H9 (cell line): ENCODE results near the gene USP7. TPM values are rescaled to one million over a fixed set of nuclear protein-coding genes. Genes with fewer than 3 reads are reported as not detected.

Experiments used
- DNase-seq: peaks from one replicate; pipeline ENCODE4 v3.0.0-alpha.2; 2017
- H2AFZ ChIP-seq: one replicate; pipeline ENCODE4 v1.6.1; 2013; ENCODE audit warnings: mild to moderate bottlenecking, low read length, control low read depth, moderate library complexity
- H2AK5ac ChIP-seq: 2 replicates; pipeline ENCODE4 v1.6.1; 2013; ENCODE audit warnings: low read length, control low read depth, mixed read lengths; ENCODE audit not compliant: insufficient read length
- H2BK120ac ChIP-seq: one replicate; pipeline ENCODE4 v1.6.1; 2013; ENCODE audit warnings: low read depth, mild to moderate bottlenecking, low read length, control low read depth, inconsistent platforms; ENCODE audit not compliant: poor library complexity, severe bottlenecking
- H2BK12ac ChIP-seq: 2 replicates; pipeline ENCODE4 v1.6.1; 2013; ENCODE audit warnings: low read length, control low read depth, mixed read lengths, low read depth; ENCODE audit not compliant: insufficient read length
- H2BK15ac ChIP-seq: 2 replicates; pipeline ENCODE4 v1.6.1; 2013; ENCODE audit warnings: low read depth, low read length, control low read depth
- H2BK20ac ChIP-seq: one replicate; pipeline ENCODE4 v1.6.1; 2013; ENCODE audit warnings: low read depth, mild to moderate bottlenecking, low read length, control low read depth, inconsistent platforms; ENCODE audit not compliant: poor library complexity, severe bottlenecking
- H2BK5ac ChIP-seq: 2 replicates; pipeline ENCODE4 v1.6.1; 2013; ENCODE audit warnings: low read length, control low read depth, mixed read lengths; ENCODE audit not compliant: insufficient read length
- H3K14ac ChIP-seq: 2 replicates; pipeline ENCODE4 v1.6.1; 2013; ENCODE audit warnings: low read length, control low read depth; ENCODE audit not compliant: insufficient read depth
- H3K18ac ChIP-seq: 2 replicates; pipeline ENCODE4 v1.6.1; 2013; ENCODE audit warnings: low read depth, mild to moderate bottlenecking, mixed read lengths, low read length, control low read depth; ENCODE audit not compliant: insufficient read length
- H3K23ac ChIP-seq: 2 replicates; pipeline ENCODE4 v1.6.1; 2013; ENCODE audit warnings: low read length, control low read depth, mixed read lengths, low read depth; ENCODE audit not compliant: insufficient read length
- H3K23me2 ChIP-seq: 2 replicates; pipeline ENCODE4 v1.6.1; 2013; ENCODE audit warnings: low read depth, mild to moderate bottlenecking, mixed read lengths, low read length, control low read depth; ENCODE audit not compliant: insufficient read length, poor library complexity, severe bottlenecking
- H3K27ac ChIP-seq: 2 replicates; pipeline ENCODE4 v1.5.1; 2013; ENCODE audit warnings: low read length, control low read depth, mixed read lengths, low read depth; ENCODE audit not compliant: insufficient read length
- H3K27me3 ChIP-seq: 2 replicates; pipeline ENCODE4 v1.6.1; 2013; ENCODE audit warnings: low read length, control low read depth, inconsistent platforms; ENCODE audit not compliant: insufficient read depth
- H3K4ac ChIP-seq: 2 replicates; pipeline ENCODE4 v1.6.1; 2013; ENCODE audit warnings: low read depth, mild to moderate bottlenecking, control low read depth, inconsistent platforms, low read length, moderate library complexity
- H3K4me1 ChIP-seq: 2 replicates; pipeline ENCODE4 v1.6.1; 2013; ENCODE audit warnings: low read length, control low read depth, inconsistent platforms; ENCODE audit not compliant: insufficient read depth
- H3K4me2 ChIP-seq: 2 replicates; pipeline ENCODE4 v1.6.1; 2013; ENCODE audit warnings: low read length, control low read depth, mixed read lengths; ENCODE audit not compliant: insufficient read length, insufficient read depth
- H3K56ac ChIP-seq: 2 replicates; pipeline ENCODE4 v1.6.1; 2013; ENCODE audit warnings: low read depth, mild to moderate bottlenecking, mixed read lengths, low read length, control low read depth; ENCODE audit not compliant: insufficient read length
- H3K79me1 ChIP-seq: 2 replicates; pipeline ENCODE4 v1.6.1; 2013; ENCODE audit warnings: low read depth, mild to moderate bottlenecking, moderate library complexity, low read length, control low read depth, inconsistent platforms; ENCODE audit not compliant: insufficient read depth, poor library complexity, severe bottlenecking
- H3K79me2 ChIP-seq: 2 replicates; pipeline ENCODE4 v1.6.1; 2013; ENCODE audit warnings: low read length, control low read depth, inconsistent platforms; ENCODE audit not compliant: insufficient read depth
- H3K9ac ChIP-seq: 2 replicates; pipeline ENCODE4 v1.6.1; 2013; ENCODE audit warnings: low read length, control low read depth, mixed read lengths; ENCODE audit not compliant: insufficient read length; ENCODE audit errors: extremely low read depth
- H3K9me3 ChIP-seq: one replicate; pipeline ENCODE4 v1.6.1; 2013; ENCODE audit warnings: low read depth, low read length, inconsistent platforms; ENCODE audit not compliant: control insufficient read depth
- H3T11ph ChIP-seq: one replicate; pipeline ENCODE4 v1.6.1; 2013; ENCODE audit warnings: mild to moderate bottlenecking, low read length, control low read depth, inconsistent platforms
- H4K20me1 ChIP-seq: one replicate; pipeline ENCODE4 v1.6.1; 2013; ENCODE audit not compliant: control insufficient read depth, insufficient read length, insufficient read depth
- H4K5ac ChIP-seq: 2 replicates; pipeline ENCODE4 v1.6.1; 2013; ENCODE audit warnings: low read depth, mild to moderate bottlenecking, mixed read lengths, low read length, control low read depth; ENCODE audit not compliant: insufficient read length
- H4K8ac ChIP-seq: replicated peaks from 2 replicates; pipeline ENCODE4 v1.6.1; 2013; ENCODE audit warnings: low read length, control low read depth, mixed read lengths, low read depth; ENCODE audit not compliant: insufficient read length
- H4K91ac ChIP-seq: 2 replicates; pipeline ENCODE4 v1.6.1; 2013; ENCODE audit warnings: low read depth, mild to moderate bottlenecking, moderate library complexity, mixed read lengths, low read length, control low read depth; ENCODE audit not compliant: insufficient read length
- H3K27ac Mint-ChIP-seq, 3 experiments: 2 replicates in 2 of 3; 3 replicates in 1 of 3; pipeline ENCODE4 v1.8.0; 2020 to 2021; ENCODE audit warnings: mixed read lengths in 3 of 3, mild to moderate bottlenecking in 1 of 3, moderate library complexity in 1 of 3
- H3K27me3 Mint-ChIP-seq: 2 replicates; pipeline ENCODE4 v1.8.0; 2021; ENCODE audit warnings: low read depth, mild to moderate bottlenecking, moderate library complexity, mixed read lengths
- H3K36me3 Mint-ChIP-seq, 3 experiments: 2 replicates in 2 of 3; 3 replicates in 1 of 3; pipeline ENCODE4 v1.8.0; 2020 to 2021; ENCODE audit warnings: low read depth in 3 of 3, mixed read lengths in 3 of 3; ENCODE audit not compliant: insufficient read depth in 1 of 3
- H3K4me1 Mint-ChIP-seq, 2 experiments: 2 replicates each; pipeline ENCODE4 v1.8.0; 2020; ENCODE audit warnings: mixed read lengths in 2 of 2
- H3K4me3 Mint-ChIP-seq, 2 experiments: 2 replicates in 1 of 2; 3 replicates in 1 of 2; pipeline ENCODE4 v1.8.0; 2020 to 2021; ENCODE audit warnings: mild to moderate bottlenecking in 2 of 2, mixed read lengths in 2 of 2, moderate library complexity in 1 of 2
- H3K9me3 Mint-ChIP-seq, 2 experiments: 2 replicates in 1 of 2; 3 replicates in 1 of 2; pipeline ENCODE4 v1.8.0; 2020; ENCODE audit warnings: mild to moderate bottlenecking in 2 of 2, mixed read lengths in 2 of 2, moderate library complexity in 1 of 2
- WGBS: extraction: QIAGEN DNeasy Blood & Tissue Kit; methylation state at CpG from one replicate; pipeline ENCODE4 v1.1.7; 2013; ENCODE audit warnings: missing lambda C conversion rate, low lambda C conversion rate, mixed read lengths; ENCODE audit not compliant: insufficient read length; ENCODE audit errors: extremely low coverage; 5-methylcytosine and 5-hydroxymethylcytosine counted together
- total RNA-seq: library from RNA; stranded (reverse); gene quantifications from 2 replicates; pipeline ENCODE4 v1.2.1, GENCODE V29; 2021
- TF ChIP-seq, protein P1 (sequence below): fragments of 200-600 bp; sonication (generic); conservative IDR thresholded peaks from 3 replicates; pipeline ENCODE4 v1.8.0; 2021; ENCODE audit warnings: antibody characterized with exemption, mild to moderate bottlenecking

The USP7 gene
- total RNA-seq, 1 experiment from 2014 or later: 192 TPM

DNA sequence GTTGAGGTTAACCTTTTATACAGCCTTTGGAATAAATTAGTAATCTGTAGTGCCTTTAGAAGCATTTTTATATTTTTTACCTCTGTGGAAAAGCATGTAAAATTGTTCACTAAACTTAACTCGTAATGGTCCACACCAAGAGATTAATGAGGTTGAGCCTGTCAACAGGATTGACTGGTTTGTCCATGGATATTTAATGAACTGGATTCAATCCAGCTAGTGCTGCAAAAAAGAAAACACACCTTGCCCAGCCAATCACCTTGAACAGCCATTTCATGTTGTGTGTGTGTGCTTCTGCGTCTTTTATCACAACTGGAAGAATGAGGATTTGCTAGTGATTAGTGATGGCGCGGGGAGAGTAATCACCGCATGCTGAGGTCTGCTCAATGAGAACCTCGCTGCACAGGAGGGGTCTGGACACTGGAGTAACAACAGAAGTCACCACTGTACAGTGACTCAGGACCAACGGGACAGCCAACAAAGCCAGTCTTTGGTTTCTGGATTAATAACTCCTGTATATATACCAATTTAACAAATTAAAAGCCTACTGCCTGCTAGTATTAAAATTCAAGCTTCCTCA lies 47.9 kb downstream of the USP7 start:
- H3T11ph ChIP-seq: no peak overlapping the region
- H4K20me1 ChIP-seq: no peaks in the 10 kb centered on the region
- TF ChIP-seq, protein P1, sequence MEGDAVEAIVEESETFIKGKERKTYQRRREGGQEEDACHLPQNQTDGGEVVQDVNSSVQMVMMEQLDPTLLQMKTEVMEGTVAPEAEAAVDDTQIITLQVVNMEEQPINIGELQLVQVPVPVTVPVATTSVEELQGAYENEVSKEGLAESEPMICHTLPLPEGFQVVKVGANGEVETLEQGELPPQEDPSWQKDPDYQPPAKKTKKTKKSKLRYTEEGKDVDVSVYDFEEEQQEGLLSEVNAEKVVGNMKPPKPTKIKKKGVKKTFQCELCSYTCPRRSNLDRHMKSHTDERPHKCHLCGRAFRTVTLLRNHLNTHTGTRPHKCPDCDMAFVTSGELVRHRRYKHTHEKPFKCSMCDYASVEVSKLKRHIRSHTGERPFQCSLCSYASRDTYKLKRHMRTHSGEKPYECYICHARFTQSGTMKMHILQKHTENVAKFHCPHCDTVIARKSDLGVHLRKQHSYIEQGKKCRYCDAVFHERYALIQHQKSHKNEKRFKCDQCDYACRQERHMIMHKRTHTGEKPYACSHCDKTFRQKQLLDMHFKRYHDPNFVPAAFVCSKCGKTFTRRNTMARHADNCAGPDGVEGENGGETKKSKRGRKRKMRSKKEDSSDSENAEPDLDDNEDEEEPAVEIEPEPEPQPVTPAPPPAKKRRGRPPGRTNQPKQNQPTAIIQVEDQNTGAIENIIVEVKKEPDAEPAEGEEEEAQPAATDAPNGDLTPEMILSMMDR: no peak
- no peak overlapping the region for H3K56ac ChIP-seq
- H3K9ac ChIP-seq: no peak overlapping the region
- H2AFZ ChIP-seq: no peak overlapping the region
- WGBS: no CpG with 5 or more reads among the region's 7 CpGs
- H4K8ac ChIP-seq: no peak overlapping the region
- DNase-seq: no peak
- H3K36me3 Mint-ChIP-seq: peaks cover 68 to 95% (median 93%) of the 10 kb centered on the region in 3 experiments
- no peak overlapping the region for H3K18ac ChIP-seq
- H3K4me3 Mint-ChIP-seq: no peak overlapping the region
- no peak overlapping the region for H3K4ac ChIP-seq
- H2BK120ac ChIP-seq: no peak overlapping the region
- no peak overlapping the region for H2AK5ac ChIP-seq
- H3K27ac ChIP-seq: no peak overlapping the region
- no peak overlapping the region for H2BK20ac ChIP-seq
- no peak overlapping the region for H4K91ac ChIP-seq
- no peak overlapping the region for H2BK5ac ChIP-seq
- H3K4me1 Mint-ChIP-seq: peaks cover 10 to 15% of the 10 kb centered on the region in 2 experiments
- no peaks in the 10 kb centered on the region for H3K27me3 ChIP-seq
- no peaks in the 10 kb centered on the region for H3K9me3 ChIP-seq
- no peak overlapping the region for H3K4me2 ChIP-seq
- H3K9me3 Mint-ChIP-seq: no peaks in the 10 kb centered on the region
- no peak overlapping the region for H2BK15ac ChIP-seq
- H3K79me2 ChIP-seq: 0 out of 2 replicates have a peak, but pooled peaks cover 3% of the 10 kb centered on the region
- no peak overlapping the region for H3K23ac ChIP-seq
- peaks cover 5% of the 10 kb centered on the region for H3K79me1 ChIP-seq
- no peak overlapping the region for H2BK12ac ChIP-seq
- H3K27me3 Mint-ChIP-seq: no peaks in the 10 kb centered on the region
- no peak overlapping the region for H4K5ac ChIP-seq
- no peaks in the 10 kb centered on the region for H3K4me1 ChIP-seq
- no peaks in the 10 kb centered on the region for H3K23me2 ChIP-seq
- H3K14ac ChIP-seq: no peak overlapping the region
- H3K27ac Mint-ChIP-seq: no peak overlapping the region; a peak in 2 of 7 replicates
